H1 (cell line): ENCODE data around the gene DIO3. TPM values are rescaled to one million over a fixed set of nuclear protein-coding genes. Genes with fewer than 3 reads are reported as not detected.

ENCODE experiments used
- polyA plus RNA-seq, 7 experiments: library from polyadenylated mRNA; depleted of rRNA in 3 of 7; stranded (reverse) in 5 of 7; unstranded in 2 of 7; fragments of >200 nt in 5 of 7; fragments of 200-250 nt in 2 of 7; gene quantifications; 1 replicate in 5 of 7; 2 replicates in 1 of 7; 4 replicates in 1 of 7; pipeline versions ENCODE4 v1.2.1 to v1.2.3, GENCODE V29; 2011 to 2013; ENCODE audit warnings: missing spikeins in 2 of 7, mixed read lengths in 2 of 7
- total RNA-seq: library from RNA; stranded (reverse); fragmentation: NEBNext Ultra II Directional; extraction: Animal tissue kit (Norgen Biotek cat#: 25700); gene quantifications from 2 replicates; pipeline ENCODE4 v1.2.1, GENCODE V29; 2021
- TF ChIP-seq, protein P1 (sequence below): fragments of 300-600 bp; sonication (generic); IDR thresholded peaks from 2 replicates; pipeline ENCODE4 v1.7.1; 2012; ENCODE audit warnings: low read length, moderate library complexity, mild to moderate bottlenecking, inconsistent platforms; ENCODE audit not compliant: insufficient replicate concordance

Gene DIO3
- total and polyA plus RNA-seq, 2 of the 8 experiments (the other 6 are each of a cell fraction or from before 2014, with no cell fraction given) = 0.17 to 0.19 TPM

DNA sequence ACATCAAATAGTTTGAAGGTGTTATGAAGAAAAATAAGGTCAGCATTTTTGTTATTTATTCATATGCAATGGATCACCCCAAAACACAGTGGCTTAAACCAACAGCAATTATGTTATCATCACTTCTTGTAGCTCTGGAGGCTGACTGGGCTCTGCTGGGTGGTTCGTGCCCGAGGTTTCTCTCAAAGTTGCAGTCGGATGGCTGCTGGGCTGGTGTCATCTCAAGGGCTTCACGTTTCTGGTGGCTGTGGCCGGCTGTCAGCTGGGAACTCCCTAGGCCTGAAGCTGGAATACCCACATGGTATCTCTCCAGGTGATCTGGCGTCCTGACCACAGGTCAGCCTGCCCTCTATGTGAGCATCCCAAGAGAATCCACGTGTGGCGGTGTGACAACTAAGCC, 12.0 kb downstream of the DIO3 start (continued):
- TF ChIP-seq, protein P1, sequence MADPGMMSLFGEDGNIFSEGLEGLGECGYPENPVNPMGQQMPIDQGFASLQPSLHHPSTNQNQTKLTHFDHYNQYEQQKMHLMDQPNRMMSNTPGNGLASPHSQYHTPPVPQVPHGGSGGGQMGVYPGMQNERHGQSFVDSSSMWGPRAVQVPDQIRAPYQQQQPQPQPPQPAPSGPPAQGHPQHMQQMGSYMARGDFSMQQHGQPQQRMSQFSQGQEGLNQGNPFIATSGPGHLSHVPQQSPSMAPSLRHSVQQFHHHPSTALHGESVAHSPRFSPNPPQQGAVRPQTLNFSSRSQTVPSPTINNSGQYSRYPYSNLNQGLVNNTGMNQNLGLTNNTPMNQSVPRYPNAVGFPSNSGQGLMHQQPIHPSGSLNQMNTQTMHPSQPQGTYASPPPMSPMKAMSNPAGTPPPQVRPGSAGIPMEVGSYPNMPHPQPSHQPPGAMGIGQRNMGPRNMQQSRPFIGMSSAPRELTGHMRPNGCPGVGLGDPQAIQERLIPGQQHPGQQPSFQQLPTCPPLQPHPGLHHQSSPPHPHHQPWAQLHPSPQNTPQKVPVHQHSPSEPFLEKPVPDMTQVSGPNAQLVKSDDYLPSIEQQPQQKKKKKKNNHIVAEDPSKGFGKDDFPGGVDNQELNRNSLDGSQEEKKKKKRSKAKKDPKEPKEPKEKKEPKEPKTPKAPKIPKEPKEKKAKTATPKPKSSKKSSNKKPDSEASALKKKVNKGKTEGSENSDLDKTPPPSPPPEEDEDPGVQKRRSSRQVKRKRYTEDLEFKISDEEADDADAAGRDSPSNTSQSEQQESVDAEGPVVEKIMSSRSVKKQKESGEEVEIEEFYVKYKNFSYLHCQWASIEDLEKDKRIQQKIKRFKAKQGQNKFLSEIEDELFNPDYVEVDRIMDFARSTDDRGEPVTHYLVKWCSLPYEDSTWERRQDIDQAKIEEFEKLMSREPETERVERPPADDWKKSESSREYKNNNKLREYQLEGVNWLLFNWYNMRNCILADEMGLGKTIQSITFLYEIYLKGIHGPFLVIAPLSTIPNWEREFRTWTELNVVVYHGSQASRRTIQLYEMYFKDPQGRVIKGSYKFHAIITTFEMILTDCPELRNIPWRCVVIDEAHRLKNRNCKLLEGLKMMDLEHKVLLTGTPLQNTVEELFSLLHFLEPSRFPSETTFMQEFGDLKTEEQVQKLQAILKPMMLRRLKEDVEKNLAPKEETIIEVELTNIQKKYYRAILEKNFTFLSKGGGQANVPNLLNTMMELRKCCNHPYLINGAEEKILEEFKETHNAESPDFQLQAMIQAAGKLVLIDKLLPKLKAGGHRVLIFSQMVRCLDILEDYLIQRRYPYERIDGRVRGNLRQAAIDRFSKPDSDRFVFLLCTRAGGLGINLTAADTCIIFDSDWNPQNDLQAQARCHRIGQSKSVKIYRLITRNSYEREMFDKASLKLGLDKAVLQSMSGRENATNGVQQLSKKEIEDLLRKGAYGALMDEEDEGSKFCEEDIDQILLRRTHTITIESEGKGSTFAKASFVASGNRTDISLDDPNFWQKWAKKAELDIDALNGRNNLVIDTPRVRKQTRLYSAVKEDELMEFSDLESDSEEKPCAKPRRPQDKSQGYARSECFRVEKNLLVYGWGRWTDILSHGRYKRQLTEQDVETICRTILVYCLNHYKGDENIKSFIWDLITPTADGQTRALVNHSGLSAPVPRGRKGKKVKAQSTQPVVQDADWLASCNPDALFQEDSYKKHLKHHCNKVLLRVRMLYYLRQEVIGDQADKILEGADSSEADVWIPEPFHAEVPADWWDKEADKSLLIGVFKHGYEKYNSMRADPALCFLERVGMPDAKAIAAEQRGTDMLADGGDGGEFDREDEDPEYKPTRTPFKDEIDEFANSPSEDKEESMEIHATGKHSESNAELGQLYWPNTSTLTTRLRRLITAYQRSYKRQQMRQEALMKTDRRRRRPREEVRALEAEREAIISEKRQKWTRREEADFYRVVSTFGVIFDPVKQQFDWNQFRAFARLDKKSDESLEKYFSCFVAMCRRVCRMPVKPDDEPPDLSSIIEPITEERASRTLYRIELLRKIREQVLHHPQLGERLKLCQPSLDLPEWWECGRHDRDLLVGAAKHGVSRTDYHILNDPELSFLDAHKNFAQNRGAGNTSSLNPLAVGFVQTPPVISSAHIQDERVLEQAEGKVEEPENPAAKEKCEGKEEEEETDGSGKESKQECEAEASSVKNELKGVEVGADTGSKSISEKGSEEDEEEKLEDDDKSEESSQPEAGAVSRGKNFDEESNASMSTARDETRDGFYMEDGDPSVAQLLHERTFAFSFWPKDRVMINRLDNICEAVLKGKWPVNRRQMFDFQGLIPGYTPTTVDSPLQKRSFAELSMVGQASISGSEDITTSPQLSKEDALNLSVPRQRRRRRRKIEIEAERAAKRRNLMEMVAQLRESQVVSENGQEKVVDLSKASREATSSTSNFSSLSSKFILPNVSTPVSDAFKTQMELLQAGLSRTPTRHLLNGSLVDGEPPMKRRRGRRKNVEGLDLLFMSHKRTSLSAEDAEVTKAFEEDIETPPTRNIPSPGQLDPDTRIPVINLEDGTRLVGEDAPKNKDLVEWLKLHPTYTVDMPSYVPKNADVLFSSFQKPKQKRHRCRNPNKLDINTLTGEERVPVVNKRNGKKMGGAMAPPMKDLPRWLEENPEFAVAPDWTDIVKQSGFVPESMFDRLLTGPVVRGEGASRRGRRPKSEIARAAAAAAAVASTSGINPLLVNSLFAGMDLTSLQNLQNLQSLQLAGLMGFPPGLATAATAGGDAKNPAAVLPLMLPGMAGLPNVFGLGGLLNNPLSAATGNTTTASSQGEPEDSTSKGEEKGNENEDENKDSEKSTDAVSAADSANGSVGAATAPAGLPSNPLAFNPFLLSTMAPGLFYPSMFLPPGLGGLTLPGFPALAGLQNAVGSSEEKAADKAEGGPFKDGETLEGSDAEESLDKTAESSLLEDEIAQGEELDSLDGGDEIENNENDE = no peak
